Daoy (cell line): Measurements from ENCODE around the gene LSAMP. TPM values are rescaled to one million over a fixed set of nuclear protein-coding genes. Genes with fewer than 3 reads are reported as not detected.
A peak's percentile ranks its signal among the peaks of the same experiment; 100 is the strongest.

Source experiments
- DNase-seq: peaks from one replicate; pipeline ENCODE4 v3.0.0-alpha.2; 2015; ENCODE audit warnings: low read depth
- total RNA-seq: library from RNA; depleted of rRNA; stranded (reverse); fragments of >200 nt; shearing (Covaris generic); gene quantifications from 2 replicates; pipeline ENCODE4 v1.2.3, GENCODE V29; 2014

The LSAMP gene
- total RNA-seq, 1 experiment from 2014 or later, result 7.1 TPM

GRCh38 chr3:116432795-116433194 is 12.5 kb downstream of the LSAMP start:
- peak; percentile 48 for DNase-seq

DNA sequence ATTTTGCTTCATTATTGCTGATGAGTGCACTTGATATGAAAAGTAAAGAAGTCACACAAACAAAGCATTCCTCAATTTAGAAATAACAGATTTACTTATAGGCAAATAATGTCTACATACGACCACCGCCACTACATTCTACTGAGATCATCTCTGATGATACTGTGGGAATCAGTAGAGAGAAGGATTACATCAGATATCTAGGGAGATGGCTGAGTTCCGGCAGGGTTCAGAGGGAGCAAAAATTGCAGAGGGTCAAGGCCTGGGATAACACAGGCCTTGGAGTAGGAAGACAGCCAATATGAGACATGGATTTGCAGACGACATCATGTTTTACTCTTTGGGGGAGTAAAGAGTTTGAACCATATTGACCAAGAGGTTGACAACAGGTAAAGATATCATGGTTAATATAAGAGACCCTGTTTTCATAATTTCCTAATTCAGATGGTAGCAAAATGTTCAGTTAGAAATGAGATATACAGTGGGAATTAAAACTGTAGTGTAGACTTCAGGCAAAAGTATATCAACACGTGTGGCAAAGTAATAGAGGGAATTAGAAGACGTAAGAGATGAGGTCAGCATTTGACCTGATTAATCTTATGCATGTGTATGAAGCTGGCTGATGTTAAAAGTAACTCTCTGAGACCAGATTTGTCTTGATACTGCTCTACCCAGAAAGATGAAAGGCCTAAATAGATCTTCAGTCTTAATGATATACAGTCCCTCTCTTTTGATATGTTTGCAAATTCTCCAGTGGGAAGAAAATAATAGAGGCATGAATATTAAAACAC is 15.6 kb downstream of the LSAMP start:
- DNase-seq, result no peak

DNA sequence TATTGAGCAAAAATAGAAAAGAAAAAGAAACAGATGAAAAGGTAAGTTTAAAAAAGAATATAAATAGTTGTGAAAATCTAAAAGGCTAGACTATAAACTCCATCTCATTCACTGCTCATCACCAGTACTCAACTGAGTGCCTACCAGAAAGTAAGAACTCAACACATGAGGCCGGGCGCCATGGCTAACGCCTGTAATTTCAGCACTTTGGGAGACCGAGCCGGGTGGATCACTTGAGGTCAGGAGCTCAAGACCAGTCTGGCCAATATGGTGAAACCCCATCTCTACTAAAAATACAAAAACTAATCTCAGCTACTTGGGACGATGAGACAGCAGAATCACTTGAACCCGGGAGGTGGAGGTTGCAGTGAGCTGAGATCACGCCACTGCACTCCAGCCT is 19.3 kb downstream of the LSAMP start:
- no peak for DNase-seq

- DNase-seq, result no peak
These were observed 20.2 kb downstream of the LSAMP start for GRCh38 chr3:116425126-116425525.

- DNase-seq, result peak; percentile 16
These were observed 21.3 kb downstream of the LSAMP start for GRCh38 chr3:116423945-116424344.

DNA sequence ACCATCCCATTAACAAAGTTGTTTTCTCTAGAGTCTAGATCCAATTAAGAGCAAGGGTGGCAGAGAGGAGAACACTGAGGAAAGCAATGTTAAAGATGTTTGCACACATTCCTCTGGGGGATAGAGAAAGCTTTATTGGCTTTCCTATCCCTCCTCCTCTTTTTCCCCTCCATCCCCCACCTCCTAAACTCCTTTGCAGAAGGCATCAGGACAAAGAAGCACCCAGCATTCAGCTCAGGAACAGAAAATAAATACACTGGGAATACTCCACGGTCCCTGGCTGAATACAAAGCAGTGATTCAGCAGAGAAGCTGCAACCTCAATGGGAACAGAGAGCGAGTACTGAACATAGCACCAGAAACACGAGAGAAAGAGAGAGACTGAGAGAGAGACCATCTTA is 21.9 kb downstream of the LSAMP start:
- DNase-seq, result peak; percentile 20

DNA sequence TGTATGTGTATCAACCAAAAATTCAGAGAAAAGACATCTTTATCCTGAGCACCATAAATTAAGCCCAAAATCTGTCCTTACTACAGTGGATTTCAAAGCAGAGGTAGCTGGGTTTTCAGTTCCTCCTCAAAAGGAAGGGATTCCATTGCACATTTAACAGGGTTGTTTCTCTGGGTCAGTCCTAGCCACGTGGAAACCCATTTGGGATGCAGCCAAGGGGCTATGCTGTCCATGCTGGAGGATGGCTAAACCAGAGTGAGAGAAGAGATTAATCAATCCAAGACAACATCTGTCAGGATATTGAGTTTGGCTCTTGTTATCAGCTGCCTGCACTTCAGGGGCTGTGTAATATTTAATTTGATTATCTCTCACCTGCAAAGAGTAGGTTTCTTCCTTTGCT is 28.1 kb downstream of the LSAMP start:
- DNase-seq, result no peak

DNA sequence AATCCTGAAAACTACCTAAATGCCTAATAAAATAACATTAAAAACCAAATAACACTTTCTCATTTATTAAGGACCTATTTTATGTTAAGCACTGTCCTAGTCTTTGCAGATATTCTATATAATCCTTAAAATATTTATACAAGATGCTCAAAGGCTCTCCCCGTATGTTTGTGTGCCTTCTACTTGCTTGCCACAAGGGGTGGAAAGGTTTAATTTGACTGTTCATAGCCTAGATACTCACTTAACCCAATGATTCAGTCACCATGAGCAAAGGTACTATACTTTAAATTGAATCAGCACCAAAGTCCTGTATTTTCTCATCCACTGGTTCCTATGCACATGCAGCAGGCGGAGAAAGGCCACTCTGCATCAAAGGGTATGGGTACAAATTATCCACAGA is 32.0 kb downstream of the LSAMP start:
- no peak for DNase-seq

DNA sequence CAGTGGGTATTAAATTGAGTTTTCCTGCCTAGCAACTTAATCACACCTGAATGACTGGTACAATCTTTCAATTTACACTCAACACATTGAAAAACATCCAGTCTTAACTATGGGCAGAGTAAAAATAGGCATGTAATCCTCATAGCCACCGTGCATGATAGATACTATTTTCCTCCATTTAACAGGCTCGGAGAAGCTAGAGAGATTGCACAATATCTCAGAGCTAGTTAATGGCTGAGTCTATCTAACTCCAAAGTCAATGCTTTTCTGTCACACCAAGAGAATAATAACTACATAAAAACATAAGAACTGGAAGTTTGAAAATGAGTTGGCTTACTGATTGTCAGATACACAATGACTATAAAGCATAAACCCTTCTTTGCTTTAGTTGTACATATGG is 36.8 kb downstream of the LSAMP start:
- DNase-seq, result no peak

GRCh38 chr3:116405231-116405630 is 40.1 kb downstream of the LSAMP start:
- no peak for DNase-seq

- DNase-seq, result no peak
These were observed 45.5 kb downstream of the LSAMP start for GRCh38 chr3:116399701-116400226.

GRCh38 chr3:116394365-116394764 is 50.9 kb downstream of the LSAMP start:
- DNase-seq, result peak; percentile 66

DNA sequence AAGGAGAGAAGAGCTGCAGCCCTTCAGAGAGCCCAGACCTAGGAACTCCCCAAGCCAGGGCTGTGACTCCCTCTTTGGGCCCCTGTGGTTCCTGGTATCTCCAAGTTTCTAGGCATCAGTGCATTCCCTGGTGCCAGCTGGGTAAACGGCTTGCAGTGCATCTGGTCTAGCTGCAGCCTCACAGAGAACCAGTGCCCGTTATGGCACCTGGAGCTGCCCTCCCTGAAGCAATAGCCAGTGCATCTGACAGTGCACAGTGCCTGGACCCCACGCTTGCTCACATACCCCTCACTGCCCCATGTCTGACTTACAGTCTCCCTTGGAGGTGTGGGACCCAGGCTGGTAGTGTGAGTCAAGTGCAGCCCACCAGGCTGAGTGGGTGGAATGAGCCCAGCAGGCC is 52.1 kb downstream of the LSAMP start:
- DNase-seq, result no peak

- no peak for DNase-seq
These were observed 53.0 kb downstream of the LSAMP start for GRCh38 chr3:116392291-116392690.

GRCh38 chr3:116391296-116392201 is 53.7 kb downstream of the LSAMP start:
- no peak for DNase-seq

GRCh38 chr3:116390318-116390717 is 55.0 kb downstream of the LSAMP start:
- no peak for DNase-seq

- no peak for DNase-seq
These were observed 56.4 kb downstream of the LSAMP start for GRCh38 chr3:116388867-116389385.

DNA sequence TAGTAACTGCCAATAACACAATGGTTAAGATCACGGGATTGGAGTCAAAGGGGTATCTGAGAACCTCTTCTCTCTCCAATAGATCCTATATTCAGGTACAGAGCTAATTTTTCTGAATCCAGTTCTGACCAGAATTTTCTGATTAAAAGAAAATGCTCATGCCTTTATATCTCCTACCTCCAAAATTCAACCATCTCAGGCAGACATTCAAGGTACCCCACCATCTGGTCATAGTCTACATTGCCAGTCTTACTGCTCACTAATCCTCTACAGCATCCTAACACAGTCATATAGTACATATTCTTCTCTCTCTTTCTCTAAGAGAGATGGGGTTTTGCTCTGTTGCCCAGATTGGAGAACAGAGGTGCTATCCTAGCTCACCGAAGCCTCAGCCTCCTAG is 59.1 kb downstream of the LSAMP start:
- DNase-seq, result no peak

GRCh38 chr3:116384717-116385116 is 60.6 kb downstream of the LSAMP start:
- no peak for DNase-seq

GRCh38 chr3:116378077-116378476 is 67.2 kb downstream of the LSAMP start:
- DNase-seq, result no peak

GRCh38 chr3:116374901-116375300 is 70.4 kb downstream of the LSAMP start:
- DNase-seq, result no peak

- DNase-seq, result no peak
These were observed 77.4 kb downstream of the LSAMP start for GRCh38 chr3:116367761-116368395.
